NCI-H2227 treated with DMSO at 0.1 percent for 48 hours (cell line): ENCODE measurements around the gene NECTIN4.
"Not testable (repeated sequence)": the region's sequence is repeated elsewhere in the genome, so short reads cannot be mapped to it uniquely, and the experiment has no call there.

Experiments used
- DNase-seq: peaks from one replicate; lab custom pipeline; 2025; lab: John Stamatoyannopoulos, UW

The NECTIN4 gene

DNA sequence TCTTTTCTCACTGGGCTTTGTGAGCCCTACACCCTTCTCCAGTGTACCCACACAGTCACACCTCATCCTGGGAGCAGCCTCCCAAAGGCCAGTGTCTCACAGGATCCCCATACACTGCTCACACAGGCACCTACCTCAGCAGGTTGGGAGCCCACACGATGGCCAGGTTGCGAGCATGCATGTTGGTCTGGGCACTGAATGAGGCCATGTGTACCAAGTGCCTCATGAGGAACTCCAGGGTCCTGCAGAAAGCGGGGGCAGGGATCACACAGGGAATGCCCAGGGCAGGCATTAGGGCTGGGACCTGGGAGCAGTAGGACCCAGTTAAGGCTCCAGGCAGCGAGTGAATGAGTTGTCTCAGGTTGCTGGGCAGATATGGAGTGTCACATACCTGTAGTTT lies 35.1 kb downstream of the NECTIN4 start:
- DNase-seq, result no peak

DNA sequence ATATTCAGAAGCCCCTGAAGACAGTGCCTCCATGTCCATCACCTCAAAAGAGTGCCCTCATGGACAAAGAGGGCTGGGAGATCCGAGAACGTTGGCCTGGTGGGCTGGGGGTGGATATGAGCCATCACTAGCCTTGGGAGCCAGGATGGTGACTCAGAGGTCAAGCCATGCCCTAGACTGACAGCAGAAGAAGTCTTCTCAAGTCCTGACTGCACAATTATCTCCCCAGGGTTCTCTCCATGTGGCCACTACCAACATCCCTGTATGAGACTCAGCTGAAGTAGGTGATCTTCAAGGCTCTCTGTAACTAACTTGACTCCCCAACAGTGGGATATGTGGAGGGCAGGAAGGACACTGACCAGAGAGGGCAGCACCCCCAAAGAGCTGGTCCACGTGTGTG lies 36.5 kb downstream of the NECTIN4 start:
- no peak for DNase-seq

DNA sequence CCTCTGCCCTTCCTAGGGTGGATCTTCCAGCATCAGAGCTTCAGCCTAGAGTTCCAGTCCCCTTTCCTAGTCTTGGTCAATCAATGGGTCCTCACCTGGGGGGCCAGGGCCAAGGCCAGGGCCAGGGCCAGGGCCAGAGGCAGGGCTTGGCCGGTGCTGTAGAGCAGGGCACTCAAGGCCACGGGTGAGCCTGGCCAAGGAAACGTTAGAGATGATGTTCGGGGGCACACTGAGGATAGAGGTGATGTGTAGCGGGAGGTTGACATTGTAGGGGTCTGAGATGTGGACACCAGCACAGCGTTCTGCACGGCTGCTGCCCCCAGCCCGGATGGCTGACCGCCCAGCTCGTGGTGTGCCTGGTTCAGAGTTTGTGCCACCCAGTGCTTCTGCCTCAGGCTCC lies 38.1 kb downstream of the NECTIN4 start:
- DNase-seq, result no peak

DNA sequence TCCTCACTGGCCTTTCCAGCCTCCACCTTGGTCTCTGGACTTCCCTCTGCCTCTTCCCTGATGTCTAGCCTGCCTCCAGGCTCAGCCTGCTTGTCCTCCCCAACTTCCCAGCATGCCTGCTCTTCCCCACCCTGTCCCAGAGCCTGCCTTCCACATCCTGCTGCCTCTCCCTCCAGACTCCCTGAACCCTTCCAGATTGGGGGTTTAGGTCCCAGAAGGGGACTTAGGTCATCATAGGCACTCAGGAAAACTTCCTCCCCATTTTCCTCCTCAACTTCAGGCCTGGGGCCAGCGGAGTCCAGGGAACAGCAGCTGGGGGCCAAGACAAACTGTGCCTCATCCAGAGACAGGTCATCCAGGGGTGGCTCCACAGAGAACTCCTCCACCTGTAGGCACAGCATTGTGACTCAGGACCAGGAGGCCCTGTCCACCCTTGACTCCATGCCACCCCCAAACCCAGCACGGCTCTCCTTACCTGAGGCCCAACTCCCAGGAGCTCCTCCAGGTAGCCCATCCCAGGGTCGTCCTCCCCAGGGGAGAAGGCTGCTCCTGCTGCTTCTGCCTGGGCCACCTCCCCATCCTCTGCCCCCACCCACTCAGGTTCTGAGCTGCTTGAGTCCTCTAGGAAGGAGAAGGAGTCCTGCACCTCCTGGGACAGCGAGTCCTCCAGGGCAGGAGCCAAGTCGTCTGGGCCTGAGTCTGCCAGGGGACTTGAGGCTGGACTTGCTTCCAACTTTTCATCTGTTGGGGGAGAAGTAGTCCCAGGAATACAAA lies 40.2 kb downstream of the NECTIN4 start:
- DNase-seq, result no peak

DNA sequence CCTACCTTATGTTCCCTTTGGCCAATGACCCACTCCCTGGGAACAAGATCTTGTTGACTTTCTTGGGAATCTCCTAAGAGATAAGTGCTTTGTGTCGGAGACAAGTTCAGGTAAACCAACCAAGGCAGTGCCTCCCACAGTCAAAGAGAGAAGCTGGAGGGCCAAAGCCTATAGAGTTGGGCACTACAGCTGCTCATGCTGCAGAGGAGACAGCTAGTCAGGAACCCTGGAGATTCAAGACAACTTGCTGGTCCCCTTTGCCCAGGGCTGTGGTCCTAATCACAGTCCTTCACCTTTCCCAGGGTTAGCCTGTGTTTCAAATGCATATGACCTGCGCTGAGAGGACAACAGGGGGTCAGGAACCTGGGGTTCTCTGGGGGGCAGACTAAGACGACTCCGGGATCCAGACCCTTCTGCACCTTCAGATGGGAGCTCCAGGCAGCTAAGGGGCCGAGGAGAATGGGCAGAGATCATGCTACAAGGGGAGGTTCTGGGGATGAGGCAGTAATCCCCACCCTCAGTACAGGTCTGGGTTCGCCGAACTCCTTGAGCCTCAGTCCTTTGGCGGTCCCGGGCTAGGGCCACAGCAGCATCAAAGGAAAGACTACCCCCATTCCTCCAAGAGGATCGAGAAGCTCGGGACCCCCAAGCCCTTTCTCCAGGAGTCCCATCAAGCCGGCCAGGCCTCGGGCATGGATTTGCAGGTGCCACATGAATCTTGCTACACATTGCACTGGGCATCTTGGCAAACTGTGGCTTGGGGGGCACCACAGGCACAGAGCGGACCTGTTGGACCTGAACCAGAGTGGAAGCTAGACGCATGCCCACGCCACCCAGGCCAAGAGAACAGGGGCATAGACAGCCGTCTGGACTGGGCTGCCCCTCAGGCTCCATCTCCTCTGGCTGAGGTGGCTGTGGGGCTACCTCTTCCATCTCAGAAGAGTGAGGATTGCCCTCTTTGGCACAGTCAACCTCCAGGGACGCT lies 41.6 kb downstream of the NECTIN4 start:
- DNase-seq, result no peak

DNA sequence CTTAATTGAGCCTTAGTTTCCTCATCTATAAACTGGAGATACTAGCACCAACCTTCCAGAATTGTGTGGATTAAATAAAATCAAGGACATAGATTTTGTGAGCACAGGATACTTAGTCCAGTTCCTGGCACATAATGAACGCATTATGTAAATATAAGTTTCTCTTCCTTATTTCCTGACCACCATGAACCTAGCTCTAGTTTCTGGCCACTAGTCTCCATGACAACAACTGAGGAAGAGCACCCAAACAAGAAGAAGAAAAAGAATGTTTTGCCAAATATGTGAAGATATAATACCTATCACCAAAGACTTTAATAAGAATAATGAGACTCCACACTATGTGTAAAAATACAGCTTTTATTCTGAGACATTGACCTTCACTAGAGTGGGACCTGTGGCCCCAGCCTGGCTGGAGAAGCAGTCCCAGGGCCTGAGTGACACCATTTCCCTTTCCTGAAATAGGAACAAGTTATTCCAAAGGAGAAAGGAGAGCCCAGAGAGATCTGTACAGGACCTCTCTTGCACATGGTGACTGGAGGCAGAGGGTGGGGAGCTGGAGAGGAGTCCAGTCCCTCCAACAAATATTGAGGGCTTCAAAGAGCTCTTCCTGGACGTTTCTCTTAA lies 42.6 kb downstream of the NECTIN4 start:
- no peak for DNase-seq

DNA sequence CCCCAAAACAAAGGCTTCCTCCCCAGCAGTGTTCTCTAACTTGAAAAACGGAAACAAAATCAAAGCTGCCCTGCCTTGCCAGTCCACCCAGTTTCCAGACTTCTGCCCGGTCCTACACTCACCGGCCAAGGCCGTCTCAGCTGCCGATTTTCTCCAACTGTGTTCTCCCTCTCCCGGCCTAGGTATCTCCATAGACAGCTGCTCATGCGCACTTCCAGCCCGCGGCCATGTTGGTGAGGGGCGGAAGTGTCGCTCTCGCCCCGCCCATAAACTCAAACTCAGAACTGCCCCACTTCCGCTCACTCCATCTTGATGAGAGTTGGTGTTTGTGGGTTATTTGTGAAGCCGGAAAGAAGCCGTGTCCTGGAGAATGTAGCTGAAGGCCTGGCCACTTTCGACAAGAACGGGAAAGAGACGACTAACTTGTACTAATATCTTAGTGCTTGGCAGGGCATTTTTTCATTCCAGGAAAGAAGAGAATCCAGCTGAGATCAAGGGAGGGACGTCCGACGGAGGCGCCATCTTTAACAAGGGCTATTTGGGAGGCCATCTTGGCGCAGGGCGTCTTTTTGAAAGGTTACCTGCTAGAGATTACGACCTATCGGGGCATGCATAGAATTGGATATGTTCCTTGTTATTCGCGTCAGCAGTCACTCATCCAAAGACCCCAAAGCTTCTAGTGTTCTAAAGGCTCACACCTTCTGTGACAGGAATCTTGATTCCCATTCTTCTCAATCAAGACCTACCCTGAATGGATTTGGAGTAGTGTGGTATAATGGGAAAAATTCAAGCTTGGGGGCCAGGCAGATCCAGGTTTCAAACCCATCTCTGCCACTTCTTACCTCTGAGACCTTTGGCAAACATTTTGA lies 43.4 kb downstream of the NECTIN4 start, which contains the start of gene USF1:
Gene USF1, minus strand, starts transcription at position 242 of the 869 bp plus-strand sequence. CDS start 2,702 bp downstream, outside the sequence.
- peak; percentile 98 for DNase-seq

DNA sequence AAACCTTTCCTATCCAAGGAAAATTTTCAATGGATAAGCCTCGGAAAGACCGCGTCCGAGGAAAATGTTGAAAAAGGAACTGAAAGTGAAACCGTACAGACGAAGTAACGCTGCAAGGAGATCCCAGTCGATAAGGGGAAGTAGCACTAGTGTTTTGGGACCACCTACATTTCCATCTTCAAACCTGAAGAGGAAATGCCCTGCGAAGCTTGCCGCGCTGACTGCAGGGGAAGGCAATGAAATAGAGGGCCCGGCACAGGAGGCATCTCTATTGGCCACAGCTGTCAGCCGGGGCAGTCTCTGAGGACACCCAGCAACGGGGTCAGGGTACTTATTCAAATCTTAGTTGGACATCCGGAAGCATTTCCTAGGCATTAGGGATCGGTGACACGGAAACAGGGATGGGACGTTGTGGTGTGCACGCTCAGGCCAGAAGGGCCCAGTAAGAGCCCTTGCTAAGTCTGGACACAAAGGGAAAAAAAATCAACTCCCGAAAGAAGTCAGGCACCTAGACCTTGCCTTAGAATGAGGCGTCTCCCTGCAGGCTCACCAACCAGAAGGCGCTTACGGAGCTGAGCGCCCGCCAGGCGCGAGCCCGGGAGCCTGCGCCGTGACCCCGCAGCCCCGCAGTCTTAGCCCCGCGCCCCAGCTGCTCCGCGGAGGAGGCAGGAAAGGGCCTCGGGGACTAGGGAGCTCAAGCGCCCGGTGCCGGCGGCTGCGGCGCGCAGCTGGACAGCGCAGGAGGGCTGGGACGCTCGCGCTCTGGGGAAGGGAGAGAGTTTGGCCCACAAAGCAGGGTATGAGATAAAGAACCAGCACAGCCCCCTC lies 44.2 kb downstream of the NECTIN4 start:
- peak; percentile 58 for DNase-seq

DNA sequence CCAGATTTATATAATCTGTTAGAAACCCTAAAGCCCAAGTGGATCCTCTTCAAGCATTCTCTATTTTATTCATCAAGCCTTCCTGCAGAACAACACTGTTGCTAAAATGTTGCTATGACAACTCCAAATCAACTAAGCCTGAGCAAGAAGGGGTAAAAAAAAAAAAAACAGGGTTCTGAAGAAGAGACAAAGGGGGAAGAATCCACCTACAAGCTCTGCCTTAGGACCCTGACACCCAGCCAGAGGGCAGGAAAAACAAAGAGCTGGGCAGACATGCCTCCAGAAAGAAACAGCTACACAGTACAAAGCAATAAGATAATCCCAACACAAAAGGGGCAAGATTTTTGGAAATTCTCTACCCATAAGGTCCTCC lies 44.8 kb downstream of the NECTIN4 start:
- no peak for DNase-seq

DNA sequence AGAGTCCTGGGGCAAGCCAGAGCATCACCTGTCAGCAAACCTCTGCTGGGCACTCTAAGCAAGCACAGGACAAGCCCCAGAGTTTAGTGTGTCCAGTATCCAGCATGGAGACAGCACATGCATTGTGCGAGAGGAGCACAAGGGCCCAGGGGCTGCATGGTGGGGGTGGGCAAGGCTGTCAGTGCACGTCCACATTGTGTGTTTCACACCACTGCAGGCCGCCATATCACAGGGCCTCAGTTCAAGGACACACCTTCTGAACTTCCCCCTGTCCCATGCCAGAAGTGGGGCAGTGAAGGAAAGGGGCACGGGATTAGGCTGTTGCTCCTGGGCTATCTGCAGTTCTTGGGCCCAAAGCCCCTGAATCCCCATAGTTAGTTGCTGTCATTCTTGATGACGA lies 49.8 kb downstream of the NECTIN4 start:
- DNase-seq, result no peak

DNA sequence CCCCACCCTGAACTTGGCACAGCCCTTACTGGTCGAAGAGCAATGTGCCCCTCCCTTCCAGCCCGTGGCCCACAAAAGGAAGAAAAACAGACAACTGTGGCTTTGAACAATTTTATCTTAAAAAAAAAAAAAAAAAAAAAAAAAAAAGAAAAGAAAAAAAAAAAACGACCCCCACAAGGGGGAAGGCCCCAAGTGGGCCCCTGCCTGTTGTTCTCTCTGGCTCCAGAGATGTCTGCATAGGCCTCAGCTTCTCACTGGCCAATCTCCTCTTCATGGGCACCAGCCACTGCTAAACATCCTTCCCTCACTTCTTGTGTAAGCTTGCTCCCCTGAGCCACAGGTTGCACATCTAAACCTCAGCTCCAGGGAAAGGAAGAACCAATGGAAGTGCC lies 50.2 kb downstream of the NECTIN4 start:
- DNase-seq, result no peak

DNA sequence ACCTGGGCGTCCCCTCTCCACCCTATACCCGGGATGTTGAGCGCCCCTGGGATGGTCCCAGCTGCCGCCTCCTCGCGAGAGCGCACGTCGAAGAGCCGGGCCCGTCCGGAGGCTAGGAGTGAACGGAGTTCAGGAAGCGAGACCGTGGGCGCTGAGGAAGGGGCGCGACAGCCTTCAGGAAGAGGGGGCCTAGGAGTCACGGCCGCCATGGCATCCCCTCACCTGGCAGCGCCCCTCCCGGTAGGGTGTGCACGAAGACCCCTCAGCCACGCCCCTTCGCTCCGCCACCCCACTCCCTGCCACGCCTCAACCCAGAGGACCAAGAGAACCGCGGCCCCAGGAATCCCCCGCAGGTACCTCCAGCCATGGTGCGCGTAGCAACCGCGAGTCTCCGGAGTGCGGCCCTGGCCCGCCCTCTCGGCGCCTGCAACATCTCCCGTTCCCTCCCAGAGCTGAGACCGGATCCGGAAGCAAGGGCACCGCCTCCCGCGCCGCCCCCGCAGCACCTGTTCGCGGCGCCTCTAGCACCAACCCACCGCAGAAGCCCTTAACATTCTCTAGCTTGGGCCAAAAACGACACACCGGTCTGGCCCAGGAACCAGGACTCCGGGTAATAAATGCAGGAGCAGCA lies 50.7 kb downstream of the NECTIN4 start, which contains the start of gene TSTD1:
Gene TSTD1, minus strand, starts transcription at position 442 of the 631 bp plus-strand sequence. Its CDS starts 75 bp downstream, at position 367.
- peak; percentile 63 for DNase-seq

DNA sequence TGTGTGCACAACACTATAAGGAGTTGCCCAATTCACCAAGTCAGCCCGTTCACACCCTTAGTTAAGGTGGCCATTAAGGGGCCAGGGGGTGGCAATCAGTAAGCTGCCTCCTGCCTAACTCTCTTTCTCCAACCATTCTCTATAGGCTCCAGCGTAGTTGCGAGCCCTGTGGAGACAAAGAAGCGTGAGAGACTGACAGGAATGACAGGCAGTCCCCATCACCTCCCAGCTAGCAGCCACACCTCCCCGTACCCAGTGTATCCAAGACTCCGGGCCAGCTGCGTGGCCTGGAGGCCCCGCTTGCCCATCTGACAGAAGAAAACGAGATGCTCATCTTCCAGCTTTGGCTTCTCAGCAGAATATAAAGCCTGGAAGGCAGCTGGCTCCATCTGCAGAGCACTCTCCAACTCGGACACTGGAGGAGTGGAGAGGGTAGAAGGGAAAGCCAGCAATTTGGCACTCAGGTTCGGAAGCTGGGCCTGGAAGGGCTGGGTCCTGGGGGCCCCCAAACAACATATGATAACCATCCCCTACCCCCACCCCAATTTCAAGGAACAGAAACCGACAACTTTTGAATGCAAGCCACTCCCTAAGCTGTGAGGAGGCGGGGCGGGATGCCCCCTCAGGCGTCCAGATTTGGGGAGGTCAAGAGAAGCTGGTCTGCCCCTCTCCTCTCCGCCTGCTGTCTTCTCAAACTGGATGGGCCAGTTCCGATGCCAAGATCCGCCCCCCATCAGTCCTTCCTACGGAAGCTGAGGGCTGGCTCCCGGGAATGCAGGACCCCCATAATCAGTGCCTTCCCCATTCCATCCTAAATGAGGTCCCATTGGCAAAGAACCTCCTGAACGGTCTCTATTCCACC lies 51.5 kb downstream of the NECTIN4 start:
- DNase-seq, result peak; percentile 10

DNA sequence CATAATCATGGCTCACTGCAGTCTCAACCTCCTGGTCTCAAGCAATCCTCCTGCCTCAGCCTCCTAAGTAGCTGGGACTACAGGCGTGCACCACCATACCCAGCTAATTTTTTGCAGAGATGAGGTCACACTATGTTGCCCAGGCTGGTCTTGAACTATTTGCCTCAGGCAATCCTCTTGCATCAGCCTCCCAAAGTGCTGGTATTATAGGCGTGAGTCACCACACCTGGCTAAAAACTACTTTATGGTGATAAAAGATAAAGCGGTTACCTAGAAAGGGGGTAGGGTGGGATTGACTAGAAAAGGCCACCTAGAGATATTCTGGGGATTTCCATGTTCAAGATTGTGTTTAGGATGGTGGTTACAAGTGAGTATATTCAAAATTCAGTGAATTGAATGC lies 55.6 kb downstream of the NECTIN4 start:
- DNase-seq, result no peak

DNA sequence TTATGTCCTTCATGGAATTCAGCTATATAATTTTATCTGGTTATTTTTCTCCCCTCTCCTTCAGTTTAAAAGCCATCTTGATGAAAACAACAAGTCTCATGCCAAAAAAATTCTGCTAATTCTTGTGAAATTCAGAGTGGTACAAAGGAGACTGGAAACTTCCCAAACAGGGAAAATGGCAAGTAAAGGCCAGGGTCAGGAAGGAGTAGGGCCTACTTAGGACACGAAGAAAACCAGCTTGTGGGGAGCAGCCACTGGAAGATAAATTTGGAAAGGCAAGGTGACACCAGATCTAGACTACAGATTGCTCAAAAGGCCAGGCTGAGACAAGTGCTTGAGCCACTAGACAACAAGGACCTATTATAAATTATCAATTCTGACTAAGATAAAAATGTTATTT lies 56.9 kb downstream of the NECTIN4 start:
- no peak for DNase-seq

DNA sequence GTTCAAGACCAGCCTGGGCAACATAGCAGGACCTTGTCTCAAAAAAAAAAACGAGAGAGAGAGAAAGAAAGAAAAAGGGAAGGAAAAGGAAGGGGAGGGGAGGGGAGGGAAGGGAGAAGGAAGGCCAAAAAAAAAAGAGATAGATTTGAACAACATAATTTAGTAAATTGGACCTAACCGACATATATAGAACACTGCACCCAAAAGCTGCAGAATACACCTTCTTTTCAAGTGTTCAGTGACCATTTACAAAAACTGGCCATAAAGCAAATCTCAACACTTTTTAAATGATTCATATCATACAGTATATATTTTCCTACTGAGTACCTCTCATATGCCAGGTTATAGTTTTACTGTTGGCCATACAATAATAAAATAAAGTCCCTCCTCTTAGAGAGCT lies 57.5 kb downstream of the NECTIN4 start:
- DNase-seq, result no peak

DNA sequence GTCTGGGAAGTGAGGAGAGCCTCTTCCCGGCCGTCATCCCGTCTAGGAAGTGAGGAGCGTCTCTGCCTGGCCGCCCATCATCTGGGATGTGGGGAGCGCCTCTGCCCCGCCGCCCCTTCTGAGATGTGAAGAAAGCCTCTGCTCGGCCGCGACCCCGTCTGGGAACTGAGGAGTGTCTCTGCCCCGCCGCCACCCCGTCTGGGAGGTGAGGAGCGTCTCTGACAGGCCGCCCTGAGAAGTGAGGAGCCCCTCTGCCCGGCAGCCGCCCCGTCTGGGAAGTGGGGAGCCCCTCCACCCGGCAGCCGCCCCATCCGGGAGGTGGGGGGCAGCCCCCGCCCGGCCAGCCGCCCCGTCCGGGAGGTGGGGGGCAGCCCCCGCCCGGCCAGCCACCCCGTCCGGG lies 59.9 kb downstream of the NECTIN4 start:
- not testable (repeated sequence) for DNase-seq

DNA sequence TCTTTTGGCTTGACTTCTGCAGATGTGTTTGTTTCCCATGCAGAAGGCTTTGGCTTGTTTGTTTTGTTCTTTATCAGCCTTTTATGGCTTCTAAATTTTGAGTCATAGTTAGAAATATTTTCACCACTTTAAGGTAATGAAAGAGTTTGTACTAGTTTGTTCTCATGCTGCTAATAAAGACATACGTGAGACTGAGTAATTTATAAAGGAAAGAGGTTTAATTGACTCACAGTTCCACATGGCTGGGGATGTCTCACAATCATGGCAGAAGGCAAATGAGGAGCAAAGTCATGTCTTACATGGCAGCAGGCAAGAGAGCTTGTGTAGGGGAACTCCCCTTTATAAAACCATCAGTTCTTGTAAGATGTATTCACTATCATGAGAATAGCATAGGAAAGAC lies 62.4 kb downstream of the NECTIN4 start:
- DNase-seq, result not testable (repeated sequence)

DNA sequence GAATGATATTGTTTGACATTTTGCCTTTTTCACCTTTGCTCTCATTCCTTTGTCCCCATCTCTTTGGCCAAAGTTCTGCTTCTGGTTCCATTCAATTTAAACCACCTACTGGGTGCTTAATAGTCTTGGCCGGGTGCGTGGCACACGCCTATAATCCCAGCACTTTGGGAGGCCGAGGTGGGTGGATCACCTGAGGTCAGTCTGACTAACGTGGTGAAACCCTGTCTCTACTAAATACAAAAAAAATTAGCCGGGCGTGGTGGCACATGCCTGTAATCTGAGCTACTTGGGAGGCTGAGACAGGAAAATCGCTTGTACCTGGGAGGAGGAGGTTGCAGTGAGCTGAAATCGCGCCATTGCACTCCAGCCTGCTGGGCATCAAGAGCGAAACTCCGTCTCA lies 66.9 kb downstream of the NECTIN4 start:
- not testable (repeated sequence) for DNase-seq
